ENCODE measurements around the gene NFIX. TPM values are rescaled to one million over a fixed set of nuclear protein-coding genes. Genes with fewer than 3 reads are reported as not detected.
A peak's percentile ranks its signal among the peaks of the same experiment; 100 is the strongest.

Gene NFIX
- total RNA-seq, 2 donors from 2014 or later, result 16.9 to 26.7 TPM

DNA sequence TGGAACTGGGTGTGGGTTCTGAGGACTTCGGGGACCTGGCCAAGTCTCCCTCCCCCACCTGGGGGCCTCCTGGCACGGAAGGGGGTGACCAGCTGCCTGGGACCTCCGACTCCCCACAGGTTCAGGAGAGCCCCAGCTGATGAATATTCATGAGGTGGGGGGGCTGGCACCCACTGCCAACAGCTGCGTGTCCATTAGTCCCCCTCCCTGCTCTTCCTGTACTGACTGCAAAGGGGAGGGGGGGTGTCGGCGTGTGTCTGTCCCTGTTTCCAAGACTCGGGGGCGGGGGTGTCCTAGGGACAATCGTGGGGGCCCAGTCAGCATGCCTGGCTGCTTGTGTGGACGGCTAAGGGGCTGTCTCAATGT, 10.6 kb upstream of the NFIX start:
- H3K4me3 ChIP-seq, result no peak overlapping the region
- peaks cover 20% of the 10 kb centered on the region for H3K4me1 ChIP-seq
- TF ChIP-seq POLR2A (IDR thresholded peaks at IDR 0.05), result no peak
- TF ChIP-seq, protein P1, sequence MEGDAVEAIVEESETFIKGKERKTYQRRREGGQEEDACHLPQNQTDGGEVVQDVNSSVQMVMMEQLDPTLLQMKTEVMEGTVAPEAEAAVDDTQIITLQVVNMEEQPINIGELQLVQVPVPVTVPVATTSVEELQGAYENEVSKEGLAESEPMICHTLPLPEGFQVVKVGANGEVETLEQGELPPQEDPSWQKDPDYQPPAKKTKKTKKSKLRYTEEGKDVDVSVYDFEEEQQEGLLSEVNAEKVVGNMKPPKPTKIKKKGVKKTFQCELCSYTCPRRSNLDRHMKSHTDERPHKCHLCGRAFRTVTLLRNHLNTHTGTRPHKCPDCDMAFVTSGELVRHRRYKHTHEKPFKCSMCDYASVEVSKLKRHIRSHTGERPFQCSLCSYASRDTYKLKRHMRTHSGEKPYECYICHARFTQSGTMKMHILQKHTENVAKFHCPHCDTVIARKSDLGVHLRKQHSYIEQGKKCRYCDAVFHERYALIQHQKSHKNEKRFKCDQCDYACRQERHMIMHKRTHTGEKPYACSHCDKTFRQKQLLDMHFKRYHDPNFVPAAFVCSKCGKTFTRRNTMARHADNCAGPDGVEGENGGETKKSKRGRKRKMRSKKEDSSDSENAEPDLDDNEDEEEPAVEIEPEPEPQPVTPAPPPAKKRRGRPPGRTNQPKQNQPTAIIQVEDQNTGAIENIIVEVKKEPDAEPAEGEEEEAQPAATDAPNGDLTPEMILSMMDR (IDR thresholded peaks at IDR 0.05), result no peak
- H3K36me3 ChIP-seq (replicated peaks in 1 of 2; ENCODE audit: insufficient read depth in 1 of 2, low read depth in 2 of 2), result no peaks in the 10 kb centered on the region
- peak overlapping the region in 3 of 4 donors; percentile 7 to 45 (median 28) for H3K27ac ChIP-seq
- intact Hi-C loops (cut with DNase I), result loop anchor here (5.0 kb wide), 2 partner anchors 48 to 78 kb away; no protein-coding TSS in a partner anchor
- DNase-seq (no peak), ATAC-seq (no peak)
- no peaks in the 10 kb centered on the region for H3K9me3 ChIP-seq
- no peaks in the 10 kb centered on the region for H3K27me3 ChIP-seq
- 28% methylated on average over 10 of the region's 10 CpGs; no CpG with 5 or more reads in 1 of the 2 donors for WGBS, 2 donors

DNA sequence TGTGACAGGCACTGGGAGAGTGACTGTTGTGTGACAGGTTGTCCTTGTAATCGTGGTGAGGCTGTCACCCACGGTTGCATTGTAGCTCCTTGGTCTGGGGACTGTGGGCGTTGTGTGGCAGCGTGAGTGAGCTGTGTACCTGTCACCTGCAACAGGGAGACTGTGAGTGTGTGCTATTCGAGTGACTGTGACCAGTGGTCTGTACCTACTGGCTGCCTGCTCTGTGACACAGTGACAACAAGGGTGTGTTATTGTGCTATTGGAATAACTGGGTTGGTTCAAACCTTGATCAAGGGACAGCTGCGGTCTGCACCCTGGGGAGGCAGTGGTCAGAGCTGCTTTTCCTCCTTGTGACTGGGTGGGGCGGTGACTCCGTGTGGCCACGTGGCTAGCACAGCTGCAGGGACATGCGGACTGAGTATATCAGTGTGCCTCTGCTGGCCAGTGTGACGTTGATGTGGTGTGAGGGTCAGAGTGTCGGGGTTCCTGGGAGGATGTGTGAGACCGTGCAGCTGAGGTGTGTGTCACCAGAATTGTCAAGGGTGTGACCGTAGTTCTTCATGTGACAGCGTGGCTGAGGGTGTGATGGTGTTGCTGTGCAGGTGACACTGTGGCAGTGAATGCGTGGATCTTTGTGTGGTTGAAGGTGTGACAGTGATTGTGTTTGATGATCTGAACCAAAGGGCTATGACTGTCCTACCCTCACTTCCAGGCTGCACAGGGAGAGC, 10.1 kb upstream of the NFIX start:
- Histone ChIP-seq H3K9me3 (no peaks in the 10 kb centered on the region), H3K36me3 (replicated peaks in 1 of 2; ENCODE audit: insufficient read depth in 1 of 2, low read depth in 2 of 2) (no peaks in the 10 kb centered on the region), H3K27me3 (no peaks in the 10 kb centered on the region), H3K4me1 (peaks cover 20% of the 10 kb centered on the region), H3K27ac (peak overlapping the region in 3 of 4 donors; percentile 7 to 45 (median 28)), H3K4me3 (no peak overlapping the region)
- TF ChIP-seq, protein P1 (IDR thresholded peaks at IDR 0.05), result peak in 1 of 7 experiments; percentile 6
- peak in 1 of 3 donors; percentile 17 for TF ChIP-seq POLR2A (IDR thresholded peaks at IDR 0.05)
- ATAC-seq (peak; percentile 53), DNase-seq (peak; percentile 54 to 74 (median 72))
- 26 to 67% methylated on average over 1 to 16 of the region's 16 CpGs for WGBS, 2 donors
- intact Hi-C loops (cut with DNase I), result loop anchor here (5.0 kb wide), 2 partner anchors 47 to 77 kb away; no protein-coding TSS in a partner anchor

DNA sequence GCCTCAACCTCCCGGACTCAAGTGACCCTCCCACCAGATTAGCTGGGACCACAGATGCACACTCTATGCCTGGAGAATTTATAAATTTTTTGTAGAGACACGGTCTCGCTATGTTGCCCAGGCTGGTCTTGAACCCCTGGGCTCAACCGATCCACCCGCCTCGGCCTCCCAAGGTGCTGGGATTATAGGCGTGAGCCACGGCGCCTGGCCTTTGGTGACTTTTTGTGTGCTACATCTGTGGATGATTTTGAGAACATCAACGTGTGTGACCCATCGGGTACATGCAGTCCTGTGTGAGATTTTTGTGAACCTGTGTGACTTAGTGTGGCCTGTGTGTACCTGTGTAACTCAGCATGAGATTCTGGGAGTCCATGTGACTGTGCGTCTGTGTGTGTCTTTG, 8.5 kb upstream of the NFIX start:
- Histone ChIP-seq H3K4me1 (peaks cover 20% of the 10 kb centered on the region), H3K4me3 (no peak overlapping the region), H3K9me3 (no peaks in the 10 kb centered on the region), H3K27ac (no peak overlapping the region), H3K27me3 (no peaks in the 10 kb centered on the region), H3K36me3 (replicated peaks in 1 of 2; ENCODE audit: insufficient read depth in 1 of 2, low read depth in 2 of 2) (no peaks in the 10 kb centered on the region)
- intact Hi-C loops (cut with DNase I), result loop anchor here (5.0 kb wide), 2 partner anchors 46 to 76 kb away; no protein-coding TSS in a partner anchor
- TF ChIP-seq, protein P1 (IDR thresholded peaks at IDR 0.05), result no peak
- TF ChIP-seq POLR2A (IDR thresholded peaks at IDR 0.05), result no peak
- ATAC-seq, result no peak
- DNase-seq, result no peak
- 96 to 98% methylated on average over 6 to 12 of the region's 12 CpGs for WGBS, 2 donors

DNA sequence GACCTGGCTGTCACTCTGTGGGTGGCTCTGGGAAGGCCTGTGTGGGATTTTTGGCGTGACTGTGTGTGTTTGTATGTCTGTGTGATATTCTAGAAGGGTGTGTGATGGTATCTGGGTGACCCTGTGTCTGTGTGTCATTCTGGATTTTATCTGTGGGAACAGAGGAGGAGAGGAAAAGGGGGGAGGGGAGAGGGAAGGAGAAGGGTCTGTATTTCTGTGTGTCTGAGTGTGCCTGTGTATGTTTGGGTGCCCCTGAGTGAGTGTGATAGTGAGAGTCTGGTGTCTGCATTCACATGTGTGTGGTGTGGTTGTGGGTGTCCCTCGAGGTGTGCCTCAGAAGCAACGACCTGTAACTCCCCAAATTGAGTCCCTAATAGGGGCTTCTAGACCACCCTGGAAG, 8.1 kb upstream of the NFIX start:
- 59 to 83% methylated on average over 2 to 3 of the region's 3 CpGs for WGBS, 2 donors
- intact Hi-C loops (cut with DNase I), result loop anchor here (5.0 kb wide), 2 partner anchors 45 to 75 kb away; no protein-coding TSS in a partner anchor
- TF ChIP-seq, protein P1 (IDR thresholded peaks at IDR 0.05), result no peak
- no peak for TF ChIP-seq POLR2A (IDR thresholded peaks at IDR 0.05)

More for the DNA sequence above, 8.1 kb upstream of the NFIX start:
- Histone ChIP-seq H3K9me3 (no peaks in the 10 kb centered on the region), H3K4me1 (peaks cover 20% of the 10 kb centered on the region), H3K27me3 (no peaks in the 10 kb centered on the region), H3K36me3 (replicated peaks in 1 of 2; ENCODE audit: insufficient read depth in 1 of 2, low read depth in 2 of 2) (no peaks in the 10 kb centered on the region), H3K27ac (no peak overlapping the region), H3K4me3 (no peak overlapping the region)
- ATAC-seq (no peak), DNase-seq (no peak)

All from body of pancreas (tissue), 4 donors.